ENCODE results near the gene FUBP1. TPM values are rescaled to one million over a fixed set of nuclear protein-coding genes. Genes with fewer than 3 reads are reported as not detected.

The FUBP1 gene
- total RNA-seq, 1 donor from 2014 or later = 134 TPM

Other genes with a start within 250 kb of the FUBP1 start
- 35.6 and 42.9 TPM in 2 replicates for gene USP33, start 219.2 kb downstream of the FUBP1 start, total RNA-seq
- gene MIGA1, start 199.4 kb downstream of the FUBP1 start, total RNA-seq = 9.6 and 14.4 TPM in 2 replicates
- 100 and 144 TPM in 2 replicates for gene NEXN, start 90.4 kb downstream of the FUBP1 start, total RNA-seq
- 223 and 226 TPM in 2 replicates for gene DNAJB4, start 25.9 kb upstream of the FUBP1 start, total RNA-seq
- 2.2 and 2.3 TPM in 2 replicates for gene GIPC2, start 66.9 kb upstream of the FUBP1 start, total RNA-seq